DOHH2 (cell line): Measurements from ENCODE around the gene STYK1.
A peak's percentile ranks its signal among the peaks of the same experiment; 100 is the strongest.
"Not testable (repeated sequence)": the region's sequence is repeated elsewhere in the genome, so short reads cannot be mapped to it uniquely, and the experiment has no call there.

Experiments used
- H3F3A ChIP-seq: fragments of 200-600 bp; sonication (generic), shearing (Covaris generic); 2 replicates; pipeline ENCODE4 v1.6.0; 2016; ENCODE audit warnings: antibody characterized with exemption, mild to moderate bottlenecking; ENCODE audit not compliant: control insufficient read depth, insufficient read depth
- H3K27ac ChIP-seq: fragments of 200-600 bp; sonication (generic); 2 replicates; pipeline ENCODE4 v1.5.1; 2014; ENCODE audit warnings: low read depth, mild to moderate bottlenecking, low read length, moderate library complexity
- H3K27me3 ChIP-seq: fragments of 200-600 bp; sonication (generic); 2 replicates; pipeline ENCODE4 v1.6.1; 2014; ENCODE audit warnings: mild to moderate bottlenecking, low read length, mixed read lengths; ENCODE audit not compliant: control insufficient read depth
- H3K36me3 ChIP-seq: fragments of 200-600 bp; sonication (generic); 2 replicates; pipeline ENCODE4 v1.6.1; 2014; ENCODE audit warnings: mild to moderate bottlenecking, low read length, moderate library complexity, mixed read lengths; ENCODE audit not compliant: control insufficient read depth
- H3K4me1 ChIP-seq: fragments of 200-600 bp; sonication (generic); 2 replicates; pipeline ENCODE4 v1.6.1; 2014; ENCODE audit warnings: mild to moderate bottlenecking, low read length, mixed read lengths; ENCODE audit not compliant: control insufficient read depth
- H3K4me2 ChIP-seq: fragments of 200-600 bp; sonication (generic); 2 replicates; pipeline ENCODE4 v1.6.0; 2014; ENCODE audit warnings: mild to moderate bottlenecking, low read length, moderate library complexity
- H3K4me3 ChIP-seq: fragments of 200-600 bp; sonication (generic); 2 replicates; pipeline ENCODE4 v1.5.1; 2014; ENCODE audit warnings: mild to moderate bottlenecking, low read length, mixed read lengths
- H3K79me2 ChIP-seq: fragments of 200-600 bp; sonication (generic); 2 replicates; pipeline ENCODE4 v1.6.1; 2014; ENCODE audit warnings: mild to moderate bottlenecking, low read length, mixed read lengths; ENCODE audit not compliant: control insufficient read depth
- H3K9me2 ChIP-seq: fragments of 200-600 bp; sonication (generic); replicated peaks from 2 replicates; pipeline ENCODE4 v1.6.1; 2014; ENCODE audit warnings: mild to moderate bottlenecking, low read length, mixed read lengths; ENCODE audit not compliant: control insufficient read depth
- H3K9me3 ChIP-seq: fragments of 200-600 bp; sonication (generic); 2 replicates; pipeline ENCODE4 v1.6.1; 2014; ENCODE audit warnings: antibody characterized with exemption, low read length, mixed read lengths; ENCODE audit not compliant: control insufficient read depth, insufficient read depth
- H4K20me1 ChIP-seq: fragments of 200-600 bp; sonication (generic); 2 replicates; pipeline ENCODE4 v1.6.0; 2014; ENCODE audit warnings: low read depth, mild to moderate bottlenecking, antibody characterized with exemption, low read length, moderate library complexity; ENCODE audit not compliant: control insufficient read depth, insufficient read depth
- EZH2phosphoT487 ChIP-seq: fragments of 200-600 bp; sonication (generic); IDR thresholded peaks from 2 replicates; pipeline ENCODE4 v1.6.1; 2017; ENCODE audit warnings: borderline replicate concordance, mild to moderate bottlenecking, antibody characterized with exemption, low read length, moderate library complexity, mixed read lengths
- TF ChIP-seq, protein P1 (sequence below): fragments of 200-600 bp; sonication (generic); IDR thresholded peaks from one replicate; pipeline ENCODE4 v1.5.1; 2014; ENCODE audit warnings: antibody characterized with exemption, mild to moderate bottlenecking, low read depth, low read length; ENCODE audit not compliant: poor library complexity, severe bottlenecking

Gene STYK1

DNA sequence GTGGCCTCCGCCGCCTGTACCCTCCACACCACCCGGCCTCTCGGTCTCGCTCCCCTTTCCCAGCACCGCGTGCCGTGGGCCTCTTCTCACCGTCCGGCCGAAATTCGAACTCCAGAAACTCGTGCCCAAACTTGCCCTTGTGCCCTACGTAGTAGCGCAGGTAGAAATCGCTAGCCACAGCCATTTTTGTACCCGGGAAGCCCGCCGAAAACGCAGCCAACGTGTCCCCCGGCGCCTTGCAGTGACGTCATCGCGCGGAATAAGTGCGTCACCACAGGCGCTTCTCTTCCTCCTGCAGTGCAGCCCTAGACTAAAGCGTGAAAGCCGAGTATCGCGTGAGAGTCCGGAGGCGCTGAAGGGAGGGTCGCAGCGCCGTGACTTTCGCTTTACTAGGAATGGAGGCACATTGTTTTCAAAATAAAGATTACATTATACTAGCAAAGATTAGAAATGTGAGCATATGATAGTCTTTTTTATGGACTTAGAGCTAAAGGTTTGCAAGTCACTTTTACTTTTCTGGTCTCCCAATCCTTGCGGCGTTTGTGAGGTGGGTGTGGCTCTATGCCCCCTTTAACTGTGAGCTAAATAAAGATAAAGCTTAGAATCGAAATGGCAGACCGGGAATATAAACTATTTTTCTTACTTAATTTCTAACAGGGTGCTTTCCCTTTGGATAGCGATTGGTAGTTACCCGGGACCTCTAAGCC is 60.4 kb downstream of the STYK1 start, which contains the start of gene MAGOHB:
MAGOHB (minus strand) TSS at position 261 of the 707 bp plus-strand sequence; CDS start at position 184, 77 bp downstream.
- Histone ChIP-seq H3K27ac (peak within 1 kb of the TSS; percentile 27), H4K20me1 (no peaks in the 10 kb centered on the region), H3K9me2 (no peaks in the 10 kb centered on the region)

GRCh38 chr12:10612984-10613348 is 60.9 kb downstream of the STYK1 start:
- peaks cover 15% of the 10 kb centered on the region for H3K4me1 ChIP-seq
- H3K27ac ChIP-seq, result peak overlapping the region; percentile 27
- H3K36me3 ChIP-seq, result peaks cover 47% of the 10 kb centered on the region
- no peaks in the 10 kb centered on the region for H3K9me2 ChIP-seq
- TF ChIP-seq, protein P1, sequence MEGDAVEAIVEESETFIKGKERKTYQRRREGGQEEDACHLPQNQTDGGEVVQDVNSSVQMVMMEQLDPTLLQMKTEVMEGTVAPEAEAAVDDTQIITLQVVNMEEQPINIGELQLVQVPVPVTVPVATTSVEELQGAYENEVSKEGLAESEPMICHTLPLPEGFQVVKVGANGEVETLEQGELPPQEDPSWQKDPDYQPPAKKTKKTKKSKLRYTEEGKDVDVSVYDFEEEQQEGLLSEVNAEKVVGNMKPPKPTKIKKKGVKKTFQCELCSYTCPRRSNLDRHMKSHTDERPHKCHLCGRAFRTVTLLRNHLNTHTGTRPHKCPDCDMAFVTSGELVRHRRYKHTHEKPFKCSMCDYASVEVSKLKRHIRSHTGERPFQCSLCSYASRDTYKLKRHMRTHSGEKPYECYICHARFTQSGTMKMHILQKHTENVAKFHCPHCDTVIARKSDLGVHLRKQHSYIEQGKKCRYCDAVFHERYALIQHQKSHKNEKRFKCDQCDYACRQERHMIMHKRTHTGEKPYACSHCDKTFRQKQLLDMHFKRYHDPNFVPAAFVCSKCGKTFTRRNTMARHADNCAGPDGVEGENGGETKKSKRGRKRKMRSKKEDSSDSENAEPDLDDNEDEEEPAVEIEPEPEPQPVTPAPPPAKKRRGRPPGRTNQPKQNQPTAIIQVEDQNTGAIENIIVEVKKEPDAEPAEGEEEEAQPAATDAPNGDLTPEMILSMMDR, result no peak
- TF ChIP-seq EZH2phosphoT487, result no peak
- H4K20me1 ChIP-seq, result no peaks in the 10 kb centered on the region
- H3F3A ChIP-seq, result no peaks in the 10 kb centered on the region
- H3K4me3 ChIP-seq, result peak overlapping the region; percentile 83
- H3K79me2 ChIP-seq, result peaks cover 31% of the 10 kb centered on the region
- H3K9me3 ChIP-seq, result no peaks in the 10 kb centered on the region
- H3K27me3 ChIP-seq, result no peaks in the 10 kb centered on the region
- peak overlapping the region; percentile 71 for H3K4me2 ChIP-seq

More for the DNA sequence above, 60.4 kb downstream of the STYK1 start, which contains the start of gene MAGOHB:
- peak within 1 kb of the TSS; percentile 71 for H3K4me2 ChIP-seq
- TF ChIP-seq, protein P1, result no peak
- TF ChIP-seq EZH2phosphoT487, result no peak
- peak within 1 kb of the TSS; percentile 83 for H3K4me3 ChIP-seq
- H3K27me3 ChIP-seq, result peaks cover under 1% of the 10 kb centered on the region
- H3K79me2 ChIP-seq, result peaks cover 31% of the 10 kb centered on the region
- peaks cover 41% of the 10 kb centered on the region for H3K36me3 ChIP-seq
- H3K4me1 ChIP-seq, result peaks cover 15% of the 10 kb centered on the region
- H3F3A ChIP-seq, result no peaks in the 10 kb centered on the region
- H3K9me3 ChIP-seq, result no peaks in the 10 kb centered on the region

GRCh38 chr12:10612110-10612509 is 61.7 kb downstream of the STYK1 start:
- Histone ChIP-seq H3K4me3 (peak overlapping the region; percentile 83), H3K4me2 (peak overlapping the region; percentile 71), H3F3A (no peaks in the 10 kb centered on the region), H4K20me1 (no peaks in the 10 kb centered on the region), H3K27me3 (no peaks in the 10 kb centered on the region), H3K4me1 (peaks cover 15% of the 10 kb centered on the region), H3K9me2 (no peaks in the 10 kb centered on the region), H3K36me3 (peaks cover 54% of the 10 kb centered on the region), H3K79me2 (peaks cover 31% of the 10 kb centered on the region), H3K9me3 (no peaks in the 10 kb centered on the region), H3K27ac (no peak overlapping the region)
- TF ChIP-seq, protein P1, result no peak
- no peak for TF ChIP-seq EZH2phosphoT487

DNA sequence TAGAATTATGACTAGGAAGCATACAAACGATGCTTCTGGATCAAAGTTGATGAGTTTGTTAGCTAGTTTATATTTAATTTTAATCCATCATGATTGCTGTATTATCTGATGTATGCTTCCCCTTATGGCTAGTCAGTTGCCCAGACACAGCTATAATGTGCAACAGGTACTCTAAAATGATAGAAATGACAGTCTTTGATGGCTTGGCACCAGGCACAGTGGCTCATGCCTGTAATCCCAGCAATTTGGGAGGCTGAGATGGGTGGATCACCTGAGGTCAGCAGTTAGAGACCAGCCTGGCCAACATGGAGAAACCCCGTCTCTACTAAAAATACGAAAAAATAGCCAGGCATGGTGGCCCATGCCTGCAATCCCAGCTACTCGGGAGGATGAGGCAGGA is 62.6 kb downstream of the STYK1 start:
- H3K9me3 ChIP-seq, H4K20me1 ChIP-seq, H3K27me3 ChIP-seq, H3F3A ChIP-seq, H3K4me3 ChIP-seq, H3K27ac ChIP-seq, H3K9me2 ChIP-seq, H3K4me2 ChIP-seq: not testable (repeated sequence)
- Histone ChIP-seq H3K79me2 (peaks cover 31% of the 10 kb centered on the region), H3K4me1 (peaks cover 15% of the 10 kb centered on the region), H3K36me3 (peaks cover 62% of the 10 kb centered on the region)
